Endothelial cell (in vitro differentiated cells): Measurements from ENCODE around the gene LEP. TPM values are rescaled to one million over a fixed set of nuclear protein-coding genes. Genes with fewer than 3 reads are reported as not detected.

ENCODE experiments used
- DNase-seq: peaks from one replicate; pipeline ENCODE4 v3.0.0; 2021; ENCODE audit warnings: low spot score
- H3K27ac Mint-ChIP-seq: one replicate; pipeline ENCODE4 v1.8.0; 2021; ENCODE audit warnings: mixed read lengths, inconsistent platforms; ENCODE audit not compliant: unreplicated experiment
- H3K27me3 Mint-ChIP-seq: one replicate; pipeline ENCODE4 v1.8.0; 2021; ENCODE audit warnings: mild to moderate bottlenecking, moderate library complexity, mixed read lengths, inconsistent platforms; ENCODE audit not compliant: unreplicated experiment
- H3K36me3 Mint-ChIP-seq: one replicate; pipeline ENCODE4 v1.8.0; 2021; ENCODE audit warnings: mild to moderate bottlenecking, low read depth, mixed read lengths, inconsistent platforms; ENCODE audit not compliant: unreplicated experiment
- H3K4me1 Mint-ChIP-seq: one replicate; pipeline ENCODE4 v1.8.0; 2021; ENCODE audit warnings: mild to moderate bottlenecking, mixed read lengths, inconsistent platforms; ENCODE audit not compliant: unreplicated experiment
- H3K4me3 Mint-ChIP-seq: one replicate; pipeline ENCODE4 v1.8.0; 2021; ENCODE audit warnings: mild to moderate bottlenecking, mixed read lengths, inconsistent platforms; ENCODE audit not compliant: unreplicated experiment
- H3K9me3 Mint-ChIP-seq: one replicate; pipeline ENCODE4 v1.8.0; 2021; ENCODE audit warnings: mixed read lengths, inconsistent platforms; ENCODE audit not compliant: unreplicated experiment
- CTCF ChIP-seq: fragments of 200-600 bp; sonication (generic); IDR thresholded peaks from one replicate; pipeline ENCODE4 v1.5.0; 2021; ENCODE audit warnings: antibody characterized with exemption; ENCODE audit not compliant: unreplicated experiment
- total RNA-seq: library from RNA; stranded (reverse); fragmentation: NEBNext Ultra II Directional; extraction: Animal tissue kit (Norgen Biotek cat#: 25700); gene quantifications from one replicate; pipeline ENCODE4 v1.2.1, GENCODE V29; 2021; ENCODE audit not compliant: unreplicated experiment

Gene LEP
- total RNA-seq, 1 donor from 2014 or later = not detected

- no peak for TF ChIP-seq CTCF
- H3K36me3 Mint-ChIP-seq = no peaks in the 10 kb centered on the region
- DNase-seq = no peak
- no peak overlapping the region for H3K27ac Mint-ChIP-seq
- no peak overlapping the region for H3K4me3 Mint-ChIP-seq
- peaks cover 4% of the 10 kb centered on the region for H3K27me3 Mint-ChIP-seq
- peaks cover 5% of the 10 kb centered on the region for H3K4me1 Mint-ChIP-seq
- no peaks in the 10 kb centered on the region for H3K9me3 Mint-ChIP-seq
Observed at GRCh38 chr7:128268233-128268632, 27.2 kb downstream of the LEP start.

- Mint-ChIP-seq H3K27ac (no peak overlapping the region), H3K9me3 (no peaks in the 10 kb centered on the region), H3K4me3 (no peak overlapping the region), H3K27me3 (peaks cover 5% of the 10 kb centered on the region), H3K4me1 (peaks cover 5% of the 10 kb centered on the region), H3K36me3 (peaks cover 4% of the 10 kb centered on the region)
- no peak for TF ChIP-seq CTCF
- DNase-seq = no peak
Observed at GRCh38 chr7:128270826-128271272, 29.8 kb downstream of the LEP start.

- Mint-ChIP-seq H3K27me3 (peaks cover 5% of the 10 kb centered on the region), H3K27ac (no peak overlapping the region), H3K9me3 (no peaks in the 10 kb centered on the region), H3K4me3 (no peak overlapping the region), H3K36me3 (peaks cover 4% of the 10 kb centered on the region), H3K4me1 (peaks cover 5% of the 10 kb centered on the region)
- no peak for DNase-seq
- TF ChIP-seq CTCF = no peak
Observed at GRCh38 chr7:128271471-128271941, 30.4 kb downstream of the LEP start.

GRCh38 chr7:128271942-128272481, 30.9 kb downstream of the LEP start:
- H3K36me3 Mint-ChIP-seq = peaks cover 4% of the 10 kb centered on the region
- peaks cover 5% of the 10 kb centered on the region for H3K27me3 Mint-ChIP-seq
- H3K4me1 Mint-ChIP-seq = peaks cover 4% of the 10 kb centered on the region
- H3K9me3 Mint-ChIP-seq = no peaks in the 10 kb centered on the region
- no peak overlapping the region for H3K27ac Mint-ChIP-seq
- no peak overlapping the region for H3K4me3 Mint-ChIP-seq
- TF ChIP-seq CTCF = no peak
- DNase-seq = no peak

GRCh38 chr7:128274246-128274883, 33.3 kb downstream of the LEP start:
- no peak for TF ChIP-seq CTCF
- Mint-ChIP-seq H3K27me3 (peaks cover 6% of the 10 kb centered on the region), H3K9me3 (peaks cover 5% of the 10 kb centered on the region), H3K27ac (no peak overlapping the region), H3K4me1 (no peaks in the 10 kb centered on the region), H3K4me3 (no peak overlapping the region), H3K36me3 (peaks cover 12% of the 10 kb centered on the region)
- no peak for DNase-seq
